Measurements from ENCODE around the gene INSYN2A.

- no peak for TF ChIP-seq CTCF (IDR thresholded peaks at IDR 0.05; ENCODE audit: insufficient read depth, low read length)
- TF ChIP-seq POLR2AphosphoS5 (IDR thresholded peaks at IDR 0.05; ENCODE audit: low read depth), result no peak
Measured at GRCh38 chr10:127153181-127153580, 43.2 kb downstream of the INSYN2A start.
